ENCODE data around the gene PDIK1L.

The PDIK1L gene

DNA sequence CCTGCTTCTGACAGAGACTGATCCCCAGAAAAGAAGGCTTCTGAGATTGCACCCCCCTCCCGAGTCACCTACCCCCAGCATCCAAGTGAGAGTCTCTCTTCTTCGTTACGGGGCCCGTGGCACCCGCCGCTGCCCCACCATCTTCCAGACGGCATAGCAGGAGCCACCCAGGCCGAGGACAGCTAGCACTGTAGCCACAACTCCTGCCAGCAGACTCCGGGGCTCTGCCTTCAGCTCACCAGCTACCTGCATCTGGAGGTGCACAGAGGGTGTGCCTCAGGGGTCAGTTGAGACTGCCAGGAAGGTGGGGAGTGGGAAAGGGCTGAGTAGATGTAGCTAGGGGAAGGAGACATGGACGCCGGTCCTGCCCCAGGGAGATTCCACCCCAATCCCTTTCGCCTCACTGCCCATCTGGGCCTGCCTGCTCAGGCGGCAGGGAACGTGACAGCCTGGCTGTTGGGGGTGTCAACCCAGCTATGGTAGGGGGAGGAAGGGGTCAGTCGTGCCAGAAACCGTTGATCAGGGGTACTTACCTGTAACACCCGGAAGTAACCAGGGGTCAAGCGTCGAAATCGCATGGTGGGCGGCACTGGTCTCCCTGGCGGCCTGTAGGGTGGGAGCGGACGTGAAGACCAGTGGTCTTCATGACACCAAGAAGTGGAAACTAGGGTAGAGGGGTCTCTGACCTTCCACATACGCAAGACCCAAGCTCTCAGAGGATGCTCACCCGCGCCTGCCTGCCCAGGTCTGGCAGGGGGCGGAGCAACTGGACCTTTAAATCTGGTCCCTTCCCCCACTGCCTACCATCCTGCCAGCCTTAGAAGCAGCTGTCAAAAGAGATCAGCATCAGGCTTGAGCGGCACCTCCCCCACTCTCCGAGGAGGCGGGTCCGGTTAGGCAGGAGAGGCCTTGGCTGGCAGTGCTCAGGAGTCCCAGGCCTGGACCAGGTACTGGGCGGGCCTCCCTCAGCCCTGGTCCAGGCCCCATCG is 59.8 kb downstream of the PDIK1L start, which contains the start of gene ZNF593OS:
ZNF593OS (minus strand) TSS at position 749 of the 989 bp plus-strand sequence; CDS start at position 578, 171 bp downstream.
- no peak for DNase-seq (ENCODE audit: low spot score)

Measured in AG08396 (cell line).